Mucosa of rectum (tissue), 2 donors: ENCODE measurements around the gene INSYN1.
"Not testable (repeated sequence)": the region's sequence is repeated elsewhere in the genome, so short reads cannot be mapped to it uniquely, and the experiment has no call there.

Source experiments
- H3K27ac ChIP-seq, 2 donors: one replicate each; pipeline ENCODE4 v1.7.0; 2013; ENCODE audit warnings: inconsistent platforms in 2 of 2, low read depth in 2 of 2, low read length in 2 of 2
- H3K27me3 ChIP-seq, 2 donors: one replicate each; pipeline ENCODE4 v1.7.0; 2013; ENCODE audit warnings: low read length in 2 of 2; ENCODE audit not compliant: control insufficient read depth in 2 of 2, insufficient read depth in 2 of 2
- H3K36me3 ChIP-seq, 2 donors: one replicate each; pipeline ENCODE4 v1.7.0; 2013; ENCODE audit warnings: low read length in 2 of 2; ENCODE audit not compliant: control insufficient read depth in 2 of 2, insufficient read depth in 2 of 2
- H3K4me1 ChIP-seq, 2 donors: one replicate each; pipeline ENCODE4 v1.7.0; 2013; ENCODE audit warnings: low read length in 2 of 2, mild to moderate bottlenecking in 1 of 2; ENCODE audit not compliant: control insufficient read depth in 2 of 2, insufficient read depth in 2 of 2
- H3K4me3 ChIP-seq, 2 donors: one replicate each; pipeline ENCODE4 v1.7.0; 2013; ENCODE audit warnings: low read length in 2 of 2
- H3K9ac ChIP-seq, 2 donors: one replicate each; pipeline ENCODE4 v1.7.0; 2013; ENCODE audit warnings: low read length in 2 of 2, low read depth in 1 of 2, mild to moderate bottlenecking in 1 of 2
- H3K9me3 ChIP-seq, 2 donors: one replicate each; pipeline ENCODE4 v1.7.0; 2013; ENCODE audit warnings: low read length in 2 of 2; ENCODE audit not compliant: control insufficient read depth in 2 of 2
- donor health status: healthy.
- donor health status: Normal muscosa, but diverticular disease.

INSYN1 gene

GRCh38 chr15:73715417-73715816 is 37.7 kb downstream of the INSYN1 start:
- H3K27ac ChIP-seq = no peak overlapping the region
- no peak overlapping the region for H3K9ac ChIP-seq
- peaks cover 0 to 11% of the 10 kb centered on the region in 2 donors for H3K36me3 ChIP-seq
- H3K9me3 ChIP-seq = no peaks in the 10 kb centered on the region
- peaks cover 0 to 6% of the 10 kb centered on the region in 2 donors for H3K4me1 ChIP-seq
- H3K4me3 ChIP-seq = no peak overlapping the region
- no peaks in the 10 kb centered on the region for H3K27me3 ChIP-seq

GRCh38 chr15:73714695-73715301 is 38.4 kb downstream of the INSYN1 start:
- peaks cover 0 to 11% of the 10 kb centered on the region in 2 donors for H3K36me3 ChIP-seq
- peaks cover 0 to 6% of the 10 kb centered on the region in 2 donors for H3K4me1 ChIP-seq
- no peaks in the 10 kb centered on the region for H3K9me3 ChIP-seq
- H3K27me3 ChIP-seq = no peaks in the 10 kb centered on the region
- no peak overlapping the region for H3K9ac ChIP-seq
- no peak overlapping the region for H3K4me3 ChIP-seq
- no peak overlapping the region for H3K27ac ChIP-seq

GRCh38 chr15:73712107-73712506 is 41.0 kb downstream of the INSYN1 start:
- H3K9ac ChIP-seq = no peak overlapping the region
- peaks cover 5 to 18% of the 10 kb centered on the region in 2 donors for H3K36me3 ChIP-seq
- no peaks in the 10 kb centered on the region for H3K27me3 ChIP-seq
- peaks cover 0 to 6% of the 10 kb centered on the region in 2 donors for H3K4me1 ChIP-seq
- H3K4me3 ChIP-seq = no peak overlapping the region
- H3K9me3 ChIP-seq = no peaks in the 10 kb centered on the region
- H3K27ac ChIP-seq = no peak overlapping the region

- Histone ChIP-seq H3K27me3 (no peaks in the 10 kb centered on the region), H3K4me1 (peaks cover 0 to 4% of the 10 kb centered on the region in 2 donors), H3K36me3 (peaks cover 8 to 18% of the 10 kb centered on the region in 2 donors), H3K27ac (no peak overlapping the region), H3K9me3 (no peaks in the 10 kb centered on the region), H3K4me3 (no peak overlapping the region), H3K9ac (no peak overlapping the region)
These were observed 41.6 kb downstream of the INSYN1 start for GRCh38 chr15:73711526-73711925.

- H3K9ac ChIP-seq = no peak overlapping the region
- no peaks in the 10 kb centered on the region for H3K9me3 ChIP-seq
- H3K4me3 ChIP-seq = no peak overlapping the region
- peaks cover 8 to 21% of the 10 kb centered on the region in 2 donors for H3K36me3 ChIP-seq
- H3K27me3 ChIP-seq = no peaks in the 10 kb centered on the region
- H3K4me1 ChIP-seq = no peaks in the 10 kb centered on the region
- no peak overlapping the region for H3K27ac ChIP-seq
These were observed 42.8 kb downstream of the INSYN1 start for GRCh38 chr15:73710321-73710720.

- Histone ChIP-seq H3K36me3 (peaks cover 8 to 25% of the 10 kb centered on the region in 2 donors), H3K4me1 (no peaks in the 10 kb centered on the region), H3K27me3 (no peaks in the 10 kb centered on the region), H3K9ac (no peak overlapping the region), H3K27ac (no peak overlapping the region), H3K9me3 (no peaks in the 10 kb centered on the region), H3K4me3 (no peak overlapping the region)
These were observed 43.5 kb downstream of the INSYN1 start for GRCh38 chr15:73709686-73710085.

- Histone ChIP-seq H3K36me3 (peaks cover 13 to 26% of the 10 kb centered on the region in 2 donors), H3K27ac (no peak overlapping the region), H3K9ac (no peak overlapping the region), H3K4me3 (no peak overlapping the region), H3K9me3 (no peaks in the 10 kb centered on the region), H3K27me3 (no peaks in the 10 kb centered on the region), H3K4me1 (no peaks in the 10 kb centered on the region)
These were observed 43.9 kb downstream of the INSYN1 start for GRCh38 chr15:73709241-73709640.

GRCh38 chr15:73708691-73709090 is 44.5 kb downstream of the INSYN1 start:
- Histone ChIP-seq H3K9ac (no peak overlapping the region), H3K4me1 (no peaks in the 10 kb centered on the region), H3K27ac (no peak overlapping the region), H3K9me3 (no peaks in the 10 kb centered on the region), H3K36me3 (peaks cover 14 to 28% of the 10 kb centered on the region in 2 donors), H3K4me3 (no peak overlapping the region), H3K27me3 (no peaks in the 10 kb centered on the region)

GRCh38 chr15:73704869-73705645 is 48.1 kb downstream of the INSYN1 start:
- no peak overlapping the region for H3K27ac ChIP-seq
- peaks cover 0 to 1% of the 10 kb centered on the region in 2 donors for H3K4me1 ChIP-seq
- H3K9me3 ChIP-seq = no peaks in the 10 kb centered on the region
- no peaks in the 10 kb centered on the region for H3K27me3 ChIP-seq
- H3K4me3 ChIP-seq = no peak overlapping the region
- H3K36me3 ChIP-seq = peaks cover 15 to 17% of the 10 kb centered on the region in 2 donors
- no peak overlapping the region for H3K9ac ChIP-seq

- H3K9ac ChIP-seq, H3K27ac ChIP-seq, H3K9me3 ChIP-seq, H3K27me3 ChIP-seq, H3K4me3 ChIP-seq, H3K4me1 ChIP-seq: not testable (repeated sequence)
- peaks cover 15 to 17% of the 10 kb centered on the region in 2 donors for H3K36me3 ChIP-seq
These were observed 48.8 kb downstream of the INSYN1 start for GRCh38 chr15:73704142-73704868.
